Endodermal cell (in vitro differentiated cells): ENCODE results near the gene KLHL26. TPM values are rescaled to one million over a fixed set of nuclear protein-coding genes. Genes with fewer than 3 reads are reported as not detected.

Source experiments
- DNase-seq: peaks from one replicate; pipeline ENCODE4 v3.0.0-alpha.2; 2017
- H3K27ac ChIP-seq: 2 replicates; pipeline ENCODE4 v1.5.1; 2013; ENCODE audit warnings: mild to moderate bottlenecking, low read depth, low read length, moderate library complexity
- H3K27me3 ChIP-seq: 2 replicates; pipeline ENCODE4 v1.6.1; 2013; ENCODE audit warnings: mild to moderate bottlenecking, low read length, moderate library complexity; ENCODE audit not compliant: insufficient read depth, control insufficient read depth, poor library complexity, severe bottlenecking
- H3K36me3 ChIP-seq: 2 replicates; pipeline ENCODE4 v1.7.0; 2013; ENCODE audit warnings: mild to moderate bottlenecking, low read length, moderate library complexity; ENCODE audit not compliant: control insufficient read depth, insufficient read depth
- H3K4me1 ChIP-seq: one replicate; pipeline ENCODE4 v1.7.0; 2013; ENCODE audit warnings: low read length; ENCODE audit not compliant: control insufficient read depth, insufficient read depth
- H3K4me3 ChIP-seq: 2 replicates; pipeline ENCODE4 v1.5.1; 2013; ENCODE audit warnings: mild to moderate bottlenecking, low read length, moderate library complexity
- H3K9ac ChIP-seq: 2 replicates; pipeline ENCODE4 v1.6.1; 2013; ENCODE audit warnings: mild to moderate bottlenecking, low read length, moderate library complexity; ENCODE audit not compliant: poor library complexity, severe bottlenecking; ENCODE audit errors: extremely low read depth
- H3K9me3 ChIP-seq: 2 replicates; pipeline ENCODE4 v1.6.1; 2013; ENCODE audit warnings: mild to moderate bottlenecking, low read length, moderate library complexity; ENCODE audit not compliant: control insufficient read depth
- H3K27ac Mint-ChIP-seq: 2 replicates; pipeline ENCODE4 v1.8.0; 2020; ENCODE audit warnings: mixed read lengths
- H3K27me3 Mint-ChIP-seq: 2 replicates; pipeline ENCODE4 v1.8.0; 2021; ENCODE audit warnings: mild to moderate bottlenecking, mixed read lengths; ENCODE audit not compliant: insufficient read depth
- H3K36me3 Mint-ChIP-seq: 2 replicates; pipeline ENCODE4 v1.8.0; 2020; ENCODE audit warnings: low read depth, mixed read lengths
- H3K4me1 Mint-ChIP-seq: 2 replicates; pipeline ENCODE4 v1.8.0; 2020; ENCODE audit warnings: mixed read lengths
- H3K4me3 Mint-ChIP-seq: 2 replicates; pipeline ENCODE4 v1.8.0; 2020; ENCODE audit warnings: mild to moderate bottlenecking, moderate library complexity, mixed read lengths
- H3K9me3 Mint-ChIP-seq: 2 replicates; pipeline ENCODE4 v1.8.0; 2020; ENCODE audit warnings: mild to moderate bottlenecking, mixed read lengths
- WGBS, 2 experiments: methylation state at CpG; one replicate each; pipeline versions ENCODE4 v1.1.5 to v1.1.7; 2013; ENCODE audit warnings: missing lambda C conversion rate in 2 of 2, mixed read lengths in 1 of 2; ENCODE audit not compliant: insufficient coverage in 1 of 2, insufficient read length in 1 of 2; 5-methylcytosine and 5-hydroxymethylcytosine counted together
- total RNA-seq, 2 donors: library from RNA; stranded (reverse); fragmentation: NEBNext Ultra II Directional in 1 of 2; extraction: Animal tissue kit (Norgen Biotek cat#: 25700) in 1 of 2; gene quantifications; 2 replicates in 1 of 2; 3 replicates in 1 of 2; pipeline ENCODE4 v1.2.1, GENCODE V29; 2021
- TF ChIP-seq, protein P1 (sequence below): fragments of 200-600 bp; sonication (generic); conservative IDR thresholded peaks from 2 replicates; pipeline ENCODE4 v1.5.0; 2021; ENCODE audit warnings: antibody characterized with exemption, mild to moderate bottlenecking

Gene KLHL26
- total RNA-seq, 2 donors from 2014 or later, result 9.4 to 11.2 TPM

DNA sequence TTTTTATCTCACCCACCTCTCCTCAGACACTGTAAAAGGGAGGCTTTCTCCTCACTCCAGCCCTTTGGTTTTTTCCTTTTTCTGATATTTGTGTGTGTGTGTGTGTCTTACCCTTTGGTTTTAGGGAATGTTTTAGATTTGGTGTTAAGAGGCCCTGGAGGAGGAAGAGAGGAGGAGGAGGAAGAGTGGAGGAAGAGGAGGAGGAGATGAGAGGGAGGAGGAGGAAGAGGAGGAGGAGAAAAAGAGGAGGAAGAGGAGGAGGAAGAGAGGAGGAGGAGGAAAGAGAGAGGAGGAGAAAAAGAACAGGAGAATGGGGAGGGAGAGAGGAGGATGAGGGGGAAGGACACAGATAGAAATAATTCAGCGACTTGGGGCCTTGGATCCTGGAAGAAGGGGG, 10.5 kb downstream of the KLHL26 start:
- Mint-ChIP-seq H3K9me3 (no peaks in the 10 kb centered on the region), H3K27me3 (no peaks in the 10 kb centered on the region), H3K4me1 (peaks cover 40% of the 10 kb centered on the region), H3K4me3 (no peak overlapping the region), H3K36me3 (peaks cover 3% of the 10 kb centered on the region), H3K27ac (no peak overlapping the region)
- Histone ChIP-seq H3K9me3 (no peaks in the 10 kb centered on the region), H3K4me1 (peaks cover 24% of the 10 kb centered on the region), H3K36me3 (no peaks in the 10 kb centered on the region), H3K9ac (no peak overlapping the region), H3K27me3 (no peaks in the 10 kb centered on the region), H3K4me3 (no peak overlapping the region), H3K27ac (no peak overlapping the region)
- TF ChIP-seq, protein P1, sequence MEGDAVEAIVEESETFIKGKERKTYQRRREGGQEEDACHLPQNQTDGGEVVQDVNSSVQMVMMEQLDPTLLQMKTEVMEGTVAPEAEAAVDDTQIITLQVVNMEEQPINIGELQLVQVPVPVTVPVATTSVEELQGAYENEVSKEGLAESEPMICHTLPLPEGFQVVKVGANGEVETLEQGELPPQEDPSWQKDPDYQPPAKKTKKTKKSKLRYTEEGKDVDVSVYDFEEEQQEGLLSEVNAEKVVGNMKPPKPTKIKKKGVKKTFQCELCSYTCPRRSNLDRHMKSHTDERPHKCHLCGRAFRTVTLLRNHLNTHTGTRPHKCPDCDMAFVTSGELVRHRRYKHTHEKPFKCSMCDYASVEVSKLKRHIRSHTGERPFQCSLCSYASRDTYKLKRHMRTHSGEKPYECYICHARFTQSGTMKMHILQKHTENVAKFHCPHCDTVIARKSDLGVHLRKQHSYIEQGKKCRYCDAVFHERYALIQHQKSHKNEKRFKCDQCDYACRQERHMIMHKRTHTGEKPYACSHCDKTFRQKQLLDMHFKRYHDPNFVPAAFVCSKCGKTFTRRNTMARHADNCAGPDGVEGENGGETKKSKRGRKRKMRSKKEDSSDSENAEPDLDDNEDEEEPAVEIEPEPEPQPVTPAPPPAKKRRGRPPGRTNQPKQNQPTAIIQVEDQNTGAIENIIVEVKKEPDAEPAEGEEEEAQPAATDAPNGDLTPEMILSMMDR, result no peak
- 100% methylated on average over 1 of the region's 1 CpG for WGBS, 2 experiments
- DNase-seq, result no peak

DNA sequence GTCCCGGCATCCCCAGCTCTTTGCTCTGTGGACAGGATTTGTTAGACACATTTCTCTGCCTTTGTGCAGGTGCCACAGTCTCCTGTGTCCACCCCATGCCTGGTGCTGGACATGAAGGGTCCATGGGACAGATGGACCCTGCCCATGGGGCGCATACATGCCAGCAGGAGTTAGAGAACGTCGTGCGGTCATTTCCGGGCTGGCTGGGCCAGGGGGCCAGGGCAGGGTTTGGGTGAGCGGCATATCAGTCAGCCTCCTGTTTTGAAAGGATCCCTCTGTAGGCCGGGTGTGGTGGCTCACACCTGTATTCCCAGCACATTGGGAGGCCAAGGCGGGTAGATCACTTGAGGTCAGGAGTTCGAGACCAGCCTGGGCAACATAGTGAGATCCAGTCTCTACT, 11.0 kb downstream of the KLHL26 start:
- WGBS, 2 experiments, result 96 to 97% methylated on average over 10 of the region's 10 CpGs
- H3K27me3 Mint-ChIP-seq, result no peaks in the 10 kb centered on the region
- H3K4me3 Mint-ChIP-seq, result no peak overlapping the region
- Histone ChIP-seq H3K4me1 (peaks cover 24% of the 10 kb centered on the region), H3K9me3 (no peaks in the 10 kb centered on the region), H3K36me3 (no peaks in the 10 kb centered on the region), H3K27me3 (no peaks in the 10 kb centered on the region), H3K27ac (no peak overlapping the region), H3K9ac (no peak overlapping the region), H3K4me3 (no peak overlapping the region)
- no peaks in the 10 kb centered on the region for H3K9me3 Mint-ChIP-seq
- peaks cover 3% of the 10 kb centered on the region for H3K36me3 Mint-ChIP-seq
- peaks cover 40% of the 10 kb centered on the region for H3K4me1 Mint-ChIP-seq
- no peak for DNase-seq
- TF ChIP-seq, protein P1, result no peak
- no peak overlapping the region for H3K27ac Mint-ChIP-seq

DNA sequence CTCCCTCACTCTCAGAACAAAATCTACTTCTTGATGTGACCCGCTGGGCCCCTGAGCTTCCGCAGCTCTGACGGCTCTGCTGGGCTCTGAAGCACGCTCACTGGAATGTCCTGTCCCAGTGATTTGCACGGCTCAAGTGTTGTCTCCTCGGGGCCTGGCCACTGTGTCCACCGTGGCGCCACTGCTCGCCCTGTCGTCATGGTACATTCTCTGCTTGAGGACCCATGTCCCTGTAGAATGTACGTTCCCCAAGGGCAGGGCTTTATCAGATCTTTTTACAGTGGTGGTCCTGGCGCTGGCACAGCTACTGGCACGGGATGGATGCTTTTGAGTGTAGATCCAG, 12.1 kb downstream of the KLHL26 start:
- Mint-ChIP-seq H3K9me3 (no peaks in the 10 kb centered on the region), H3K4me3 (no peak overlapping the region), H3K27me3 (no peaks in the 10 kb centered on the region), H3K36me3 (peaks cover 2% of the 10 kb centered on the region), H3K4me1 (peaks cover 40% of the 10 kb centered on the region), H3K27ac (peak overlapping the region; percentile 92)
- Histone ChIP-seq H3K36me3 (no peaks in the 10 kb centered on the region), H3K4me3 (no peak overlapping the region), H3K27ac (no peak overlapping the region), H3K4me1 (peaks cover 24% of the 10 kb centered on the region), H3K27me3 (no peaks in the 10 kb centered on the region), H3K9ac (no peak overlapping the region), H3K9me3 (no peaks in the 10 kb centered on the region)
- TF ChIP-seq, protein P1, result no peak
- DNase-seq, result peak; percentile 49
- WGBS, 2 experiments, result 71 to 86% methylated on average over 13 of the region's 13 CpGs
